Natural killer cell (primary cell): Measurements from ENCODE around the gene CALD1. TPM values are rescaled to one million over a fixed set of nuclear protein-coding genes. Genes with fewer than 3 reads are reported as not detected.

Experiments
- ATAC-seq, 3 donors: fragments of 150-1000 bp in 2 of 3; fragments of 200-7000 bp in 1 of 3; cut with Tn5 transposase; 1 replicate in 1 of 3; 2 replicates in 2 of 3; pipeline ENCODE4 v1.10.0; 2021; ENCODE audit warnings: mild to moderate bottlenecking in 2 of 3, moderate library complexity in 2 of 3
- DNase-seq, 2 donors: peaks; one replicate each; pipeline versions ENCODE4 v3.0.0 to v3.0.0-alpha.2; 2013 to 2021; ENCODE audit warnings: mixed read lengths in 1 of 2
- H3K27ac ChIP-seq: one replicate; pipeline ENCODE4 v1.5.1; 2013; ENCODE audit warnings: mild to moderate bottlenecking, low read length
- H3K27me3 ChIP-seq: one replicate; pipeline ENCODE4 v1.6.1; 2013; ENCODE audit warnings: low read length; ENCODE audit not compliant: control insufficient read depth, insufficient read depth
- H3K36me3 ChIP-seq: one replicate; pipeline ENCODE4 v1.6.1; 2013; ENCODE audit warnings: low read length; ENCODE audit not compliant: control insufficient read depth, insufficient read depth
- H3K4me1 ChIP-seq: one replicate; pipeline ENCODE4 v1.6.1; 2013; ENCODE audit warnings: low read length; ENCODE audit not compliant: control insufficient read depth, insufficient read depth
- H3K4me3 ChIP-seq: one replicate; pipeline ENCODE4 v1.5.1; 2013; ENCODE audit warnings: low read length
- H3K9me3 ChIP-seq: one replicate; pipeline ENCODE4 v1.6.1; 2013; ENCODE audit warnings: low read length; ENCODE audit not compliant: control insufficient read depth, insufficient read depth
- H3K27ac Mint-ChIP-seq, 2 donors: one replicate each; pipeline ENCODE4 v1.8.0; 2022; ENCODE audit warnings: mild to moderate bottlenecking in 2 of 2, mixed read lengths in 2 of 2, moderate library complexity in 1 of 2
- H3K27me3 Mint-ChIP-seq, 2 donors: one replicate each; pipeline ENCODE4 v1.8.0; 2022; ENCODE audit warnings: low read depth in 2 of 2, mixed read lengths in 2 of 2
- H3K36me3 Mint-ChIP-seq: one replicate; pipeline ENCODE4 v1.8.0; 2022; ENCODE audit warnings: mixed read lengths
- H3K4me1 Mint-ChIP-seq, 2 donors: one replicate each; pipeline ENCODE4 v1.8.0; 2022; ENCODE audit warnings: mixed read lengths in 2 of 2
- H3K4me3 Mint-ChIP-seq: one replicate; pipeline ENCODE4 v1.8.0; 2022; ENCODE audit warnings: mild to moderate bottlenecking, moderate library complexity, mixed read lengths
- H3K9me3 Mint-ChIP-seq, 2 donors: one replicate each; pipeline ENCODE4 v1.8.0; 2022; ENCODE audit warnings: mixed read lengths in 2 of 2
- CTCF ChIP-seq: fragments of 200-600 bp; IDR thresholded peaks from one replicate; pipeline ENCODE4 v1.8.0; 2022; ENCODE audit warnings: antibody characterized with exemption
- WGBS: methylation state at CpG from one replicate; pipeline ENCODE4 v1.1.7; 2013; ENCODE audit warnings: missing lambda C conversion rate; ENCODE audit not compliant: insufficient coverage; 5-methylcytosine and 5-hydroxymethylcytosine counted together
- intact Hi-C: fragments of 100-400 bp; cut with micrococcal nuclease; formaldehyde crosslinking; loops from one replicate; pipeline ENCODE4 v1.14.2; 2022
- total RNA-seq, 4 donors: library from RNA; stranded (reverse); fragments of 120-200 nt in 1 of 4; gene quantifications; one replicate each; pipeline versions ENCODE4 v1.2.3 to v1.2.4, GENCODE V29; 2013 to 2022

Gene CALD1
- total RNA-seq, 3 donors from 2014 or later (not counting 1 experiment from before 2014, with no cell fraction given): 0.14 to 2.5 (median 1.0) TPM

- Histone ChIP-seq H3K27me3 (no peaks in the 10 kb centered on the region), H3K4me1 (no peaks in the 10 kb centered on the region), H3K4me3 (no peak overlapping the region), H3K36me3 (no peaks in the 10 kb centered on the region), H3K9me3 (no peaks in the 10 kb centered on the region), H3K27ac (no peak overlapping the region)
- Mint-ChIP-seq H3K27me3 (peaks cover 10 to 41% of the 10 kb centered on the region in 2 donors), H3K4me3 (no peak overlapping the region), H3K9me3 (no peaks in the 10 kb centered on the region), H3K27ac (no peak overlapping the region), H3K36me3 (no peaks in the 10 kb centered on the region), H3K4me1 (no peaks in the 10 kb centered on the region)
- intact Hi-C loops: no loop called here
- DNase-seq: no peak
- 80% methylated on average over 3 of the region's 3 CpGs for WGBS
- TF ChIP-seq CTCF: no peak
- ATAC-seq: no peak
Observed at GRCh38 chr7:134744569-134744968, 34.9 kb upstream of the CALD1 start.

GRCh38 chr7:134747326-134747725 is 32.1 kb upstream of the CALD1 start:
- Histone ChIP-seq H3K9me3 (no peaks in the 10 kb centered on the region), H3K4me3 (no peak overlapping the region), H3K27me3 (no peaks in the 10 kb centered on the region), H3K27ac (no peak overlapping the region), H3K36me3 (no peaks in the 10 kb centered on the region), H3K4me1 (no peaks in the 10 kb centered on the region)
- intact Hi-C loops: no loop called here
- DNase-seq (no peak), ATAC-seq (no peak)
- no peak overlapping the region for H3K4me3 Mint-ChIP-seq
- H3K9me3 Mint-ChIP-seq: no peaks in the 10 kb centered on the region
- no peak for TF ChIP-seq CTCF
- WGBS: 83% methylated on average over 5 of the region's 5 CpGs
- H3K27me3 Mint-ChIP-seq: peaks cover 5 to 25% of the 10 kb centered on the region in 2 donors
- no peaks in the 10 kb centered on the region for H3K36me3 Mint-ChIP-seq
- no peaks in the 10 kb centered on the region for H3K4me1 Mint-ChIP-seq
- no peak overlapping the region for H3K27ac Mint-ChIP-seq

GRCh38 chr7:134750083-134751062 is 29.1 kb upstream of the CALD1 start:
- DNase-seq: peak; percentile 46 to 82
- 78% methylated on average over 6 of the region's 6 CpGs for WGBS

More at GRCh38 chr7:134750083-134751062, 29.1 kb upstream of the CALD1 start:
- Mint-ChIP-seq H3K4me3 (no peak overlapping the region), H3K9me3 (no peaks in the 10 kb centered on the region), H3K4me1 (no peaks in the 10 kb centered on the region), H3K27me3 (peaks cover 3 to 15% of the 10 kb centered on the region in 2 donors), H3K36me3 (no peaks in the 10 kb centered on the region), H3K27ac (no peak overlapping the region)
- H3K4me3 ChIP-seq: no peak overlapping the region
- H3K9me3 ChIP-seq: no peaks in the 10 kb centered on the region
- intact Hi-C loops: loop anchor here (1.0 kb wide), 1 partner anchor 117 kb away; no protein-coding TSS in a partner anchor
- H3K27me3 ChIP-seq: no peaks in the 10 kb centered on the region
- peak; percentile 72 for TF ChIP-seq CTCF
- H3K36me3 ChIP-seq: no peaks in the 10 kb centered on the region
- ATAC-seq: peak; percentile 80 to 87 (median 86)
- no peak overlapping the region for H3K27ac ChIP-seq
- no peaks in the 10 kb centered on the region for H3K4me1 ChIP-seq
